Dedifferentiated amniotic fluid mesenchymal stem cell (primary cell): ENCODE results near the gene C1RL.

Source experiments
- DNase-seq: peaks from one replicate; pipeline ENCODE4 v3.0.0-alpha.2; 2016; ENCODE audit errors: extremely low spot score

C1RL gene

DNA sequence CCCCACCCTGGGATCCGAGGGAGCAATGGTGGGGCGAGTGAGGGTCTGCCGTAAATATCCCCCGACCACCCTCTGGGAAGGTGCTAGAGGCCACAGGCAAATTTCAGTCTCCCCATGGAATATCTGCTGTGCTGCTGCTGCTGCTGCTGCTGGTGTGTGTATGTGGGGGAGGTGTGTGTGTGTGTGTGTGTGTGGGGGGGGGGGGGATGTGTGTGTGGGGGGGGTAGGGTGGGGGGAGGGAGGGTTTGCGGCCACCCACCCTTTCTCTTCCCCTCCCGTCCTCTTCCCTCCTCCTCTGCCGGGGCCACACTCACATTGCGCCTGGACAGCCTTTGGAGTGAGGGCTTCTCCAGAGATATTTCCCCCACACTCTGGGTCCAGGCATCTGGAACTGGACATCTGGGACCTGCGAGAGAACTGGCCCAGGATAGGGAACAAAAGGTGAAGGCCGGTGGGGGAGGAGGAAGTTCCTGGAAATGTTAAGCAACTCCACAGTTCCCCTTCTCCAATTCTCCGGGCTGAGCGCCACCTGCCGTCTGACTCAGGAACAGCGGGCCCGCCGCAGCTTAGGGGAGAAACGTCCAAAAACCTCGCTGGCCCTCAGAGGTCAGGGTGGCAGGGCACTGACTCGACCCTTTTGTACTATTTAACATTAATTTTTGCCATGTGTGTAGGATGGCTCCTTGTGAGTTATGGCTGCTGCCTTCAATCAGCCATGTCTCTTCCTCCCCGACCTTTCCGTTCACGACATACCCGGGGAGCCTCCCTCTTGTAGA is at the start of gene C1RL:
Gene C1RL (minus strand): TSS at position 419 of the 776 bp plus-strand sequence. CDS start 34 bp downstream, at position 385.
- DNase-seq = peak; percentile 77

GRCh38 chr12:7157391-7157790 is 48.4 kb upstream of the C1RL start:
- no peak for DNase-seq

DNA sequence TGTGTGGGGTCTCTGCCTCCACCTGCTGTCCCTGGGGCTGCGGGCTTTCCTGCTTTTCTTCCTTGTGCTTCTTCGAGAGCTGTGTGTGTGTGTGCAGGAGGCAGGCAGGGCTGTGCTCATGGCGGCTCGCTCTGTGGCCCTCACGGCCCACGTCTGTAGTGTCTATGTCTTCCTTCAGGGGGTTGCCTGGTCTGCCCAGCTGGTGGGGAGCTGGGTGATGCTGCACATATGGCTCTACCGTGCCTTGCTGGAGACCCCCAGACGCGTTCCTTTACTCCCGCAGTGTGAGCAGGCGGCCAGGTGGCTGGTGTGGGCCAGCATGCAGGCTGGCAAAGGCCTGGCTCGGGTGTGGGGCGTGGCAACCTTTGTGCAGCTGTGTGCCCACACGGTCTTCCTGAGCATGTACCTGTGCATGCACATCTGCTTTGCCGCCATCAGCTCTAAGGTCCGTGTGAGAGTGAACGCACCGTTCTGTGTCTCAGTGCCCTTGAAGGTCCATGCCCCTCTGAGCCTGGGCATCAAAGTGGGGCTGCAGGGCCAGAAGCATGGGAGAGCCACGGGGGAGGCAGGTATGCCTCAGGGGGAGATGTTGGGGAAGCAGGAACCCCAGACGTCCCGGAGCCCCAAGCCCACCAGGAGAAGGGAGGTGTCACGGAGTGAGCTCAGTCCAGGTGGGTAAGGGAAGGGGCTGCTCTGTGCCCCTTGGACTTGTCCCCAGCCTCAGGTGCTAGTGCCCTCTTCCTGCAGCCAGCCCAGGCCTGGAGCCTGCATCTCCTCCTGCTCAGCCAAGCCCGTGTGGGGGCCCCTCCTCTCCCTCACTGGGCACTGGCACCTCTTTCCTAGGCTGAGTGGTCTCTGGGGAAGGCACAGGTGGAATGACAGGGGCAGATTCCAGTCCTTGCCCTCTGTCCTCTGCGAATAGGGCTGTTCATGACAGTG is 47.5 kb upstream of the C1RL start:
- no peak for DNase-seq

- no peak for DNase-seq
Measured at GRCh38 chr12:7155471-7156034, 46.5 kb upstream of the C1RL start.

DNA sequence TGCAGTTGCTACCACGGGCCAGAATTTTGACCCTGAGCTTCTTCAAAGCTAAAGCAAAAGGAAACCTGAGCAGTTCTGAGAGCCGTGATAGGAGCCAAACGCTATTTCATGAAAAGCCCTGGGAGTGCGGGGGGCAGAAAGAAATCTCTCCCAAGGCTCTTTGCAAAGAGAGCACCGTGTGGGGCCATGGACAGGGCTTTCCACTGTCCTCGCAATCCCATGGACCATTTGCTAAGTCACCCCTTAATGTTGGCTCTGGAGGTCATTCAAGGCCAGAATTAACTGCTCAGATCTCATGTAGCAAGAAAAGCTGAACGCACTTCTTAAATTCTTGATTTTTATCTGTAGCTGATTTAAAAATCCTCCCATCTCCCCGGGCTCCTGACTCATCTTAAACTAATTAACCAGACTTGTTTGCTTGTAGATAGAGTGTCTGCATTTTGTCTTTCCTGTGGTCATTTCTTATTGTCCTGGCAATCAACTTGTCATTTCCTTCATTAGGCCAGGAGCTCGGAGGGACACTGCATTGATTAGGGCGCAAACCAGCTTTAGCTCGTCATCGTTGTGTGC is 46.0 kb upstream of the C1RL start:
- no peak for DNase-seq

DNA sequence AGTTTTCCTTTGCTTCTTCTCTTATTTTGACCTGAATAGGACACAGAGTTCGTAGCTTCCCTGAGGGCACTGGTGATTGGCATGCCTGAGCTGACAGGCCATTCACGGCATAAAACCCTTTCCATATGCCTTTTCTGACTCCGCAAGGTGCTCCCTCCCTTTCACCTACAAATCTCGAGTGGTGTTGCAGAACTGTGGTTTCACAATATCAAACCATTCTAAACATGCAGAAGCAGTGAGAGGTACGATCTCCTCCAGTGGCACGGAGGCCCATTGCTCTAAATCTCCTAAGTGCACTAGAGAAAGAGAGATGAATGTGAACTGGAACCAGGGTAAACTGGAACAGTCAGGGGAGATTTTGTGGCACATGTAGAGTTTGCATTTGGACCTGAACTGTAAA is 45.0 kb upstream of the C1RL start:
- no peak for DNase-seq

DNA sequence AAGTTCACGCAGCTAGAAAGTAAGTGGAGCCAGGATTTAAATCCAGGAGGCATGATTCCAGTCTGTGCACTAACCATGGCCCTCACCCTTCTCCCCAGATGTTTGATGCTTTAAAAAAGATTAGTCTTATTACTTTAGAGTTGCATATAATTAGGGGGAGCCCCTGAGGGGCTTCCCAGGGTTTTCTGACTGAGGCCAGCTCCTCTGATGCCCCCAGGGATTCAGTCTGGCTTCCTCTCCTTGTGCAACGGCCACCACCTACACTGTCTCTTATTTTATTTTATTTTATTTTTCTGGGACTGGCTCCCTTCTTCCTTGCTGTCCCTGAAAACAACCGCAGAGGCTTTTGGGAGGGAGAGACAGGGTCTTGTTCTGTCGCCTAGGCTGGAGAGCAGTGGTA is 43.8 kb upstream of the C1RL start:
- no peak for DNase-seq

GRCh38 chr12:7151532-7151931 is 42.5 kb upstream of the C1RL start:
- DNase-seq = no peak

DNA sequence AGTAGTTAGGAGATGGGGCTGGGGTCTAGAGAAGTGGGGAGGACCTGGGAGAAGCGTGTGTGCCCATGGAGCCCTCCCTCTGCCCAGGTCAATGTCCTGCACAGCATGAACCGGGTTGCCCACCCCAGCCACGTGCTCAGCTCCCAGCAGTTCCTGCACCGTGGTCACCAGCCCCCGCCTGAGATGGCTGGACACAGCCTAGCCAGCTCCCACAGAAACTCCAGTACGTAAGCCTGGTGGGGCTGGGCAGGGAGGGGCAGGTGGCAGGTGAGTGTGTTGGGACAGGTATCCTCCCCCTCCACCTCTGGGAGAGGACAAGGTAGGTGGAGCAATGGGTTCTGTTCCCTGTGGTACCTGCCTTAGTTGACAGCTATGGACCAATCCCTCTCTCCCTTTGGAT is 41.8 kb upstream of the C1RL start:
- DNase-seq = no peak

DNA sequence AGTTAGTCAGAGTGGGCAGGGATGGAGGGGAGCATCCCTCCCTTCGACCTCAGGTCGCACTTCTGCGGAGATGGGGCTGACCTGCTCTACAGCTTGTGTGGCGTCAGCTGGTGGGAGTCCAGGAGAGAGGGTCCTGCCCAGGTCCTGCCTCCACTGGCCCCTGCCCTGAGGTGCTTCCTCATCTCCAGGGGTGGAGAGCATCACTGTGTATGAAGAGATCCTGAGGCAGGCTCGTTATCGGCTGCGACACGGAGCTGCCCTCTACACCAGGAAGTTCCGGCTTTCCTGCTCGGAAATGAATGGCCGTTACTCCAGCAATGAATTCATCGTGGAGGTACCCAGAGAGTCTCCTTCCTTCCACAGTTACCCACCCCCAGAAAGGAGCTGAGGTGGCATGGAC is 41.3 kb upstream of the C1RL start:
- DNase-seq = no peak

DNA sequence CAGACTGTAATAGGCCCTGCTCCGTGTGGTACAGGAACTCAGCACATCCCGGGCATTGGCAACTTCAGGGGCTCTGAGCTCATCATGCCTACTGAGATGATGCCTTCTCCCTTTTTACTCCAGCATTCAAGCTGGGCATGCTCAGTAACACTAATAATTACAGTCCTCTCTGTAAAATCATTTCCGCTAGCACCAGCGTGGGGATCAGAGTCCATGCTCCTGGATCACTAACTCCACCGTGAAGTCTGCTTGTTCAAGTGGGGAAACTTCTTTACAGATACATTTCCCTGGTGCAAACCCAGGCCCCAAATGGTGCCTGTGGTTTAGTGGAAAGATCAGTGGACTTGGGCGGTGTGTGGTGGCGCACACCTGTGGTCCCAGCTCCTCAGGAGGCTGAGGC is 37.9 kb upstream of the C1RL start:
- no peak for DNase-seq

GRCh38 chr12:7146228-7146627 is 37.2 kb upstream of the C1RL start:
- DNase-seq = no peak

DNA sequence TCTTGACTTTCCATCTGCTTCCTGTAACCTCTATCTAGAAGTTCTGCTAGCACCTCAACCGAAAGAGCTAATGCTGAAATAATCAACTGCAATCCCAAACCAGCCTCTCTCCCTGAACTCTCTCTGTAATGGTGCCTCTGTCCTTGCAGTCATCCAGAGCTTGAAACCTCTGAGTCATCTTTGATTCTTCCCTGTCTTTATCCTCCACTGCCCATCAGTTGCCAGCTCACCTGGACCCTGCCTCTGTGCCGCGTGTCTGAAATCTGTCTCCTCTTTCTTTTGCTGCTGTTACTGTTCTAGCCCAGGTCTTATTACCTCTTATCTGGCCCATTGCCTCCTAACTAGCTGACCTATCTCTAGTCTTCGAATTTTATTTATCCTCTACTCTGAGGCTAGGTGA is 36.7 kb upstream of the C1RL start:
- no peak for DNase-seq

DNA sequence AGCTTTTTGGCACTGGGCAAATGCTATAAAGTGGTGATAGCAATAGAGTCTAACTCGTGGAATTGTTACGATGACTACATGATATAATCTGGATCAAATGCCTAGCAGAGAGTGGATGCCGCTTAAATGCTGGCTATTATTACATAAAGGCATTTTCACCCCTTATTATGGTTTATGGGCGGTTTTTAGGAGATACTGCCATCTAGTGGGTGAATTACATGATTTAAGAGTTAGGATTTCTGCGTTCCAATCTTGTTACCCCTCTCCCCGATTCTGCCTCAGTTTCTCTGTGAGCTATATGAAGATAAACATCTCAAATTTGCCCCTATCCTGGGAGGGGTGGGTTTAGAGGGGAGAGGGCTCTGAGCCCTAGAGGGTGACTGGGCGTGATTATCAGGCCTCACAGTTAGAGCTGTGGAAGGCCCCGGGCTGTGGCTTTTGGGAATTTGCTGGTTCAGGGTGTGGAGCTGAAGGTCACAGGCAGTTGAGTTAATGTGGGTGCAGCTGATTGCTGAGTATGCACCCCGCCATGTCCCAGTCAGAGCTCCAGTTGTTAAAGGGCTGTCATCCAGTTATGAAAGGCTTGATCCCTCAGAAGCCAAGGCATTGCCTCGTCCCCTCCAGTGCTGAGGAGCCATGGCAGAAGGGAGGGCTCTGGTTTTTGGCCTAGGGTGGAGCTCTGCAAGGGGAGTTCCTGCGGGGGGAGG is 35.6 kb upstream of the C1RL start:
- DNase-seq = peak; percentile 63

DNA sequence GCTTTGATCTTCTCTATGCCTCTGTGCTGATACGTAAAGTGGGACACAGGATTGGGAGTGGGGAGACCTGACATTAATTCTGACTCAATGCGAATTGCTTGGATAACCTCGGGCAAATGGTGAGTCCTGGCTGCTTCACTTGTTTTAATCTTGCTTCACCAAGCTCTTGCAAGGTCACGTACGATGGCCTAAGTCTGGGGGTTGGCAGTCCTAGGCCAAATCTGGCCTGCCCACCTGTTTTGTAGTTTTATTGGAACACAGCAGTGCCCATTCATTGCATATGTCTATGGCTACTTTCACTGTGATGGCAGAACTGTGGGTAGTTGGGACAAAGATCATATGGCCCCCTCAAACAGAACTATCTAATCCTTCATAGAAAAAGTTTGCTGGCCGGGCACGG is 34.5 kb upstream of the C1RL start:
- no peak for DNase-seq

DNA sequence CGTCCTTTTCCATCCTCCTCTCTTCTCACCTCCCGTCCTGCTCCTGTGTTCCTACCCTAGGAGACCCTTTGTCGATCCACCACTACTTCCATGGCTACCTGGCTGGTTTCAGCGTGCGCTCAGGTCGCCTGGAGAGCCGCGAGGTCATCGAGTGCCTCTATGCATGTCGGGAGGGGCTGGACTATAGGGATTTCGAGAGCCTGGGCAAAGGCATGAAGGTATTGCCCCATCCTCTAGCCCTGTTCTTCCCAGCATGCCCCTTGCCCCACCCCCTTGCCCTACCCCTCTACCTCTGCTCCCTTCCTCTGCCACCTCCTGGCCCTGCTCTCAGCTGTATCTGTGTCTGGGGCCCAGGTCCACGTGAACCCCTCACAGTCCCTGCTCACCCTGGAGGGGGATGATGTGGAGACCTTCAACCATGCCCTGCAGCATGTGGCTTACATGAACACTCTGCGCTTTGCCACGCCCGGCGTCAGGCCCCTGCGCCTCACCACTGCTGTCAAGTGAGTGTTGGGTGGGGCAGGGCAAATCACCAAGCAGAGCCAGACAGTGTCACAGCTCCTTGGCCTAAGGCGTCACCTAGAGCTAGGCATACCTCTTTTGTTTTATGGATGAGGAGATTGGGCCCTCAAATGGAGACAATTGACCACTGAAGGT is 33.9 kb upstream of the C1RL start:
- DNase-seq = no peak

GRCh38 chr12:7142056-7142644 is 33.1 kb upstream of the C1RL start:
- no peak for DNase-seq

DNA sequence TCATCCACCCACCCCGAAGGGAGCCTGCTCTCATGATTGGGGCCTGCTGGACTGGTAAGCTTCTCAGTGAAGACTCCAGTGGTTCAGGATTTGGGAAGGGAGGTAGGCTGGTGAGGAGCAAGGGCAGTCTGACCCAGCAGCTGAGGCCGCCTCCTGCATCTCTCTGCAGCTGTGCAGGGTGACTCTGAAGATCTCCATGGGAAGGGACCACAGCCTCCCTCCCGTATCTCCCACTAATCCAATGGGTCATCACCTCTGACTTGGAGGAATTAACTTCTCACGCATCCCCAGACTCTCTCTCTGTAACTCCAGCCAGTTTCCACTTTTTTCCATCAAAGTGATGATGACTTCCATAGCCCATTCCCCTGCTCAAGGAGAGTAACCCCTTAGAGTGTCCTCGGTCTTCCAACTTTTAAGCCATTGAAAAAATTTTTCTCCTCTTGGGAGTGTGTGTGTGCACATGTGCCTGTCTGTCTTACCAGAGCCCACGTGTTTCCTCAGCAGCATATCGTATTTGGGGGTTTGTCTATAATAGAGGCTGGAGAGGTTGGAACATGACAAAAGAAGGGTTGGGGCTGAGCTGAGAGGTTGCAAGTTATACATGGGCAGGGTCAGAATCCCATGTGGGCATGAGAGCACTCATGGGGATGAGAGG is 32.5 kb upstream of the C1RL start:
- DNase-seq = no peak

DNA sequence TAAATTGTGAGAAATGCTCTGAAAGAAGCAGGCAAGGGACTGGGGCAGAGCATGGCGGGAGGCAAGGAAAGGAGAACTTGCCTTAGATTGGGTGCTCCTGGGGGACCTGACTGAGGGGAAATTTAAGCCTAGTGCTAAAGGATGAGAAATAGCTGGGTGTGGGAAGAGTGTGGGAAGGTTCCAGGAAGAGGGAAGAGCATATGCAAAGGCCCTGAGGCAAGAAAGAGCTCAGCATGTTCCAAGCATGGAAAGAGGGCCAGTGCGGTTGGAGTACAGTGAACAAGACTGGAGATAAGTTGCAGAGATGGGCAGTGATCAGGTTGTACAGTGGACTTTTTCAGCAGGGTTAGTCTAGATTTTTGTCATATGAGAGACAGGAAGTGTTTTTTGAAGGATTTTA is 30.2 kb upstream of the C1RL start:
- DNase-seq = no peak

GRCh38 chr12:7137908-7138307 is 28.9 kb upstream of the C1RL start:
- no peak for DNase-seq
